EH (cell line): ENCODE results near the gene SHANK3.

Experiments
- DNase-seq: peaks from one replicate; pipeline ENCODE4 v3.0.0-alpha.2; 2015; ENCODE audit warnings: low read depth

The SHANK3 gene

DNA sequence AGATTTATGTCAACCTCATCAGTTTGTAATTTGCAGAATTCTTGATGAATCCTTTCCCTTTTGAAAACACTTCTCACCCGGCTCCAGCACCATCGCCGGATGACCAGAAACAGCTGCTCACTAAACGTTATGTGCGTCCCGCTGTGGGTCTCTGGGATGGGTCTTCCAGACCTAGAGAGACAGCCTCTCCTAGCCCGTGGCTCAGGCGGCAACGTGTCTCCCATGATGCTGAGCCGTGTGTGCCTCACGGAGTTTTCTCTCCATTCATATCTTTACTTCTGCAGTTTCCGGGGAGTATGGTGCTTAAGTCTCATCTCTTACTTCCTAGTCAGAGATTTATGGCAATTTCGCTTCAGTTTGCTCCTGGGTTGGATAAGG is 40.4 kb downstream of the SHANK3 start:
- DNase-seq: no peak

DNA sequence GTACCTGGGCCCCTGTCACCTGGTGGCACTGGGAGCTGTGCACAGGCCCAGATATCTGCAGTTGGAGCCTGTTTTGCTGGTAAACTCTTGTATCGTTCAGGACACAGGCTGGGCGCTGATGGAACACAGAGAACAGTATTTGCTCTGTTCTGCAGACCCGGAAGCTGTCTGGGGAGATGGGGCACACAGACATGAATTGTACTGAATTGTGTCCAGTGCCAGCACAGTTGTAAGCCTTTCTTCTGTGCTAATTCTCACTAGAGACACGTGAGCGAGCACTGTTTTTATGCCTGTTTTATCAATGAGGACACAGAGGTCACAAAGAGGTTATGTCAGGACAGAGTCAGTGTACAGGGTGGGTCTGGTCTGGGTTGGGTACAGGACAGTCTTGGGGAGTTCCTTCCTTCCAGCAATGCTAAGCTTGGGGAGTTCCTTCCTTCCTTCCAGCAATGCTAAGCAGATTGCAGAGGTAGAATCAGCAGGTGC is 41.0 kb downstream of the SHANK3 start:
- no peak for DNase-seq

DNA sequence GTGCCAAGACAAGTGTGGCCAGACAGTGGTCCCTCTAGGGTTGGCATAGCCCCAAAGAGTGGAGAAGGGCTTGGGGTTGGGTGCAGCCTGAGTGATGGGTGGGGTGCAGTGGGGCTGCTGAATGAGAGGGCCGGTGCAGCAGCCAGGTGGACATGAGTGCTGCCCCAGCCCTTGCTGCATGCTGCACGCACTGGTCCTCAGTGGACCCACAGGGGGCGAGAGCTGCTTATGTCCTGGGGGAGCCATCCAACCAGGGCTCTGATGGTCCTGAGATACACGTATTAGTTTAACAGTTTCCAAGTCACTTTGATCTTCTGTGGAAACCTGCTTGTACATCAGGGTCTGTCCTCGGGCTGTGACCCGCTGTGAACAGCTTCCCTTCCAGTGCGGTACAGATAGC is 41.5 kb downstream of the SHANK3 start:
- no peak for DNase-seq

DNA sequence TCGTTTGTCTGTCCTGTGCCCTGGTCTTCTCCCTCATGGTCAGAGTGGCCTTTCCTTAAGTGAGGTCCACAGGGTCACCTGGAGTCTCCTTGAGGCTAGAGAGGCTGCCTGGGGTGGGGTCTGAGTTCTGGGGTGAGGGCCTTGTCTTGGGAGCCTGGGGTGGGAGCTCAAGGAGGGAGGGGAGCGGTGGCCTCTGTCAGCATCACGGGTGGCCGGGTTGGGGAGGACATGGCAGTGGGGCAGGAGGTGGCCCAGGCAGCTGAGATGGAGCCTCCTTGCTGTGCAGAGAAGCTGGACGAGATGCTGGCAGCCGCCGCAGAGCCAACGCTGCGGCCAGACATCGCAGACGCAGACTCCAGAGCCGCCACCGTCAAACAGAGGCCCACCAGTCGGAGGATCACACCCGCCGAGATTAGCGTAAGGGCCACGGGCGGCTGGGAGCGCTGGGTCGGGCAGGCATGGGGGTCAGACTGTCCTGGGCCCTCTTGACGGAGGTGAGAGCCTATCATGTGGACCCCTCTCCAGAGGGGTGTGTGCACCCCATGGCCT is 42.1 kb downstream of the SHANK3 start:
- no peak for DNase-seq

DNA sequence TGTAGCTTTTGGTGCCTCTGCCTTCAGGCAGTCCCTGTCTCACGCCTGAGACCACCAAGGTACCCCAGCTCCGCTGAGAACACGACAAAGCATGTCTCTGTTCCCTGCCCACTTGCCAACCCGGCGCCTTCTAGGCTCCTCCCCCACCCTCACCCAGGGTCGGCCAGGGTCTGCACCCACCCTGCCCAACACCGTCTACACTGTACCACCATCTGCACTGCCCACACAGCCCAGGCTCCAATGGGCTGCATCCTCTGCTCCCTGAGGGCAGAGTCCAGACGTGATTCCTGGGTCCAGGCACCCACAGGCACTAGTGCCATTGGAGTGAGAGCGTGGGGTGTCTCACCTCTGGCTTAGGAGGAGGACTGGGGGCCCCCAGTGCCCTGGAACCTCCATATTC is 42.6 kb downstream of the SHANK3 start:
- DNase-seq: no peak

DNA sequence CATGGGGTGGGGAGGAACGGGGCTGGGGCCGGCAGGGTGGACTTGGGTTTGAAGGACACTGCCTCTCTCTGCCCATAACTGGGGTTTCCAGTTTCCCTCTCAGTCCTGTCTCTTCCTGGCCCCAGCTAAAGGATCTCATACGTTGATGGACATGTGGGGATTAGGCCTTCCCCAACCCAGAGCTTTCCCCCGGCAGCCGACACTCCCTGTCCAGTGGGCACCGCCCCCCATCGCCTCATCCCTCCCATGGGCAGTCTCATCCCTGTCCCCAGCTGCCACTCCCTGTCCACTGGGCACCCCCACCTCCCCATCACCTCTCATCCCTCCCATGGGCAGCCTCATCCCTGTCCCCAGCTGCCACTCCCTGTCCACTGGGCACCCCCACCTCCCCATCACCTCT is 43.2 kb downstream of the SHANK3 start:
- no peak for DNase-seq

DNA sequence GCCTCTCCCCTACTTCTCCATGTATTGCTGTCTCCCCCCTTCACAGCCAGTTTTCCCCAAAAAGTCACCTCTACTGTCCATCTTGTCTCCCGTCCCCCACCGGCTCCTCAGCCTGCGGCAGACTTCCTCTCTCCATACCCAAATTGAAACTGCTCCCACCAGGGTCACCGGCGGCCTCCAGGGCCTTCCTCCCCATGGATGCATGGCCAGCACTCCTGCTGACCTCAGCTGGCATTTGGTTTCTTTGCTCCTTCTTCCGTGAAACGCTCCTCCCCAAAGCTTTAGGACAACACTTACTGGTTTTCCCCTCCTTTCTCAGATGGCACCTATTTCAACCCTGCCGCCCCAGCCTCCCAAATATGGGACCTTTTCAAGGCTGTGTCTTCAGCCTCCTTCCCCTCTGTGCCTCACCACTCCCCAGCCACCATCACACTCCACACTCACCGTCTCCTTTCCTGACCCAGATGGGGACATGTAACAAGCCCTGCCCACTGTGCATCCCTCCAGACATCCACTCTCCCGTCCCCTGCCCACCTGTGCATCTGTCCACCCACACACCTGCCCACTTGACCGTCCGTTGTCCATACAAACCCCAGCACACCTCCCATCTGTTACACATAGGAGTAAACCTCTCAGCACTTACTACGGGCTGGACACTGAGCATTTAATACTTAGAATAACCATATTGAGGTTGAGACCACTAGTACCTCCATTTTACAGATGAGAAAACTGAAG is 43.8 kb downstream of the SHANK3 start:
- DNase-seq: no peak

DNA sequence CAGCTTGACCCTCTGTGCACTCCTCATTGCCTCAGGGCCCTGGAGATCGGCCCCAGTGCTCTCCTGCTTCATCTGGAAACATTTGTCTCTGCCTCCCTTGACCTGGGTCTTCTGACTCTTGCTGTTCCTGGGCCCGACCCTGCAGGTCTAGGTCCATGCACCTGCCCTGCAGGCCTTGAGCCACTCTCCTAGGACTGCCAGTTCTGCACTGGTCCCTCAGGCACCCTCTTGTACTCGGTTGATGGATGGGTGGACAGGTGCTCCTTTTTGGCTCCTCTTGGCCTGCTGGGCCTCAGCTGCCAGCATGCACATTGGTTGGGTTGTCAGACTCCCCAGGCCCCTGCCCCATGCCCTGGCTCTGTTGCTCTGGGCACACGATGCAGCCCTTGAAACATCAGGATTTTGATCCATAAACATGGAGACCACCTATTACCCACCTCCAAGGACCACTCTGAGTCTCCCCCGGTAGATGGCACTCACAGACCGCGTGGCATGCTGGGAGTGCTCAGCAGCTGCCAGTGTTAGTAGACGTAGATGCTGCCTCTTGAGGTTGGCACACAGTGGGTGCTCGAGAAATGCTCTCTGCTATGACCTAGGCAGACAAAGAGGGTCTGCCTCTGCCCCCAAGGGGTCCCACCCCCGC is 45.2 kb downstream of the SHANK3 start:
- no peak for DNase-seq

DNA sequence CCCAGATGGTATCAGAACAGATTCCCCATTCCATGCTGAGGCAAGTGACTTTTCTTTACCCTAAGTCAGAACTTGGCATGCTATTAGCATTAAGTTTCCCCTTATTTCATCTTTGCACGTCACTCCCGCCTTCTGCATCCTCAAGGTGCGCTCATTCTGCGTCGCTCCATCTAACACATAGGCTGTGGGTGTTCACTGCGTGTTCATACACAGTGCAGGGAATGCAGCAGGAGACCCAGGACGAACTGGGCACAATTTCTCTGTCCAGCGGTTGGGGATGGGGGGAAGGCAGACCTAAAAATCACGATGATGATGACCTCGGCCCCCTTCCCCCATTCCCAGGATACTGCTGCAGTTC is 45.7 kb downstream of the SHANK3 start:
- no peak for DNase-seq

DNA sequence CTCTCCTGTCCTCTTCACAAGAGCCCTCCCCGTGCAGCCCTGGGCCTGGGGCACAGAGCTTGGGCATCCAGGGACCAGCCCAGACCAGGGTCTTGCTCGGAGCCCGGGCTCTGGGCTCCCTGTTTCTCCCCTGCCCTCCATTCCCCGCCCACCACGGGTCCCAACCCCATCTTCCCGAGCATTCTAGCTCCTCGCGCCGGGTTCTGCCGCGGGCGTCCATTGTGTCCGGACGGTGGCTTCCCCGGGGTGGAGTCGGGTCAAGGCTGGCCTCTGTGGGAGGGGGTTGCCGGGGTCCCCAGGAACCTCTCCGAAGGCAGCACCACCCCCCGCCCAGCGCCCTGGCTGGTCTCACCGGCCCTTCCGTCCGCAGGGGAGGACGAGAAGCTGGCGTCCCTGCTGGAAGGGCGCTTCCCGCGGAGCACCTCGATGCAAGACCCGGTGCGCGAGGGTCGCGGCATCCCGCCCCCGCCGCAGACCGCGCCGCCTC is 47.2 kb downstream of the SHANK3 start:
- no peak for DNase-seq

DNA sequence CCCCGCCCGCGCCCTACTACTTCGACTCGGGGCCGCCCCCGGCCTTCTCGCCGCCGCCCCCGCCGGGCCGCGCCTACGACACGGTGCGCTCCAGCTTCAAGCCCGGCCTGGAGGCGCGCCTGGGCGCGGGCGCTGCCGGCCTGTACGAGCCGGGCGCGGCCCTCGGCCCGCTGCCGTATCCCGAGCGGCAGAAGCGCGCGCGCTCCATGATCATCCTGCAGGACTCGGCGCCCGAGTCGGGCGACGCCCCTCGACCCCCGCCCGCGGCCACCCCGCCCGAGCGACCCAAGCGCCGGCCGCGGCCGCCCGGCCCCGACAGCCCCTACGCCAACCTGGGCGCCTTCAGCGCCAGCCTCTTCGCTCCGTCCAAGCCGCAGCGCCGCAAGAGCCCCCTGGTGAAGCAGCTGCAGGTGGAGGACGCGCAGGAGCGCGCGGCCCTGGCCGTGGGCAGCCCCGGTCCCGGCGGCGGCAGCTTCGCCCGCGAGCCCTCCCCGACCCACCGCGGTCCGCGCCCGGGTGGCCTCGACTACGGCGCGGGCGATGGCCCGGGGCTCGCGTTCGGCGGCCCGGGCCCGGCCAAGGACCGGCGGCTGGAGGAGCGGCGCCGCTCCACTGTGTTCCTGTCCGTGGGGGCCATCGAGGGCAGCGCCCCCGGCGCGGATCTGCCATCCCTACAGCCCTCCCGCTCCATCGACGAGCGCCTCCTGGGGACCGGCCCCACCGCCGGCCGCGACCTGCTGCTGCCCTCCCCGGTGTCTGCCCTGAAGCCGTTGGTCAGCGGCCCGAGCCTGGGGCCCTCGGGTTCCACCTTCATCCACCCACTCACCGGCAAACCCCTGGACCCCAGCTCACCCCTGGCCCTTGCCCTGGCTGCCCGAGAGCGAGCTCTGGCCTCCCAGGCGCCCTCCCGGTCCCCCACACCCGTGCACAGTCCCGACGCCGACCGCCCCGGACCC is 48.0 kb downstream of the SHANK3 start:
- DNase-seq: no peak

DNA sequence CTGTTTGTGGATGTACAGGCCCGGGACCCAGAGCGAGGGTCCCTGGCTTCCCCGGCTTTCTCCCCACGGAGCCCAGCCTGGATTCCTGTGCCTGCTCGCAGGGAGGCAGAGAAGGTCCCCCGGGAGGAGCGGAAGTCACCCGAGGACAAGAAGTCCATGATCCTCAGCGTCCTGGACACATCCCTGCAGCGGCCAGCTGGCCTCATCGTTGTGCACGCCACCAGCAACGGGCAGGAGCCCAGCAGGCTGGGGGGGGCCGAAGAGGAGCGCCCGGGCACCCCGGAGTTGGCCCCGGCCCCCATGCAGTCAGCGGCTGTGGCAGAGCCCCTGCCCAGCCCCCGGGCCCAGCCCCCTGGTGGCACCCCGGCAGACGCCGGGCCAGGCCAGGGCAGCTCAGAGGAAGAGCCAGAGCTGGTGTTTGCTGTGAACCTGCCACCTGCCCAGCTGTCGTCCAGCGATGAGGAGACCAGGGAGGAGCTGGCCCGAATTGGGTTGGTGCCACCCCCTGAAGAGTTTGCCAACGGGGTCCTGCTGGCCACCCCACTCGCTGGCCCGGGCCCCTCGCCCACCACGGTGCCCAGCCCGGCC is 48.7 kb downstream of the SHANK3 start:
- DNase-seq: no peak

DNA sequence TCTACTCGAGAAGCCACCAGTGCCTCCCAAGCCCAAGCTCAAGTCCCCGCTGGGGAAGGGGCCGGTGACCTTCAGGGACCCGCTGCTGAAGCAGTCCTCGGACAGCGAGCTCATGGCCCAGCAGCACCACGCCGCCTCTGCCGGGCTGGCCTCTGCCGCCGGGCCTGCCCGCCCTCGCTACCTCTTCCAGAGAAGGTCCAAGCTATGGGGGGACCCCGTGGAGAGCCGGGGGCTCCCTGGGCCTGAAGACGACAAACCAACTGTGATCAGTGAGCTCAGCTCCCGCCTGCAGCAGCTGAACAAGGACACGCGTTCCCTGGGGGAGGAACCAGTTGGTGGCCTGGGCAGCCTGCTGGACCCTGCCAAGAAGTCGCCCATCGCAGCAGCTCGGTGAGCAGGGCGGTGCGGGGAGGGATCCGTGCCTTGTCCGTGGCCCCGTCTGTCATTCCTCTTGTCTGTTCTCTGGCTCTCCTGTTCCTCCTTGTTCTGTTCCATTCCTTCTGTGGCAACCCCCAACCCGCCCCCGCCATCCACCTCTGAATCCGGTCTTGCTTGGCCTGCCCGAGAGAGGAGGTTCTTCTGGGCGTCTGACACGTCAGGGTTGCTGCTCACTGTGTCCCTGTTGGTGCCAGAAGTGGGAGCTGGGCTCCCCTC is 49.6 kb downstream of the SHANK3 start:
- no peak for DNase-seq
